KMS-11 (cell line): Measurements from ENCODE around the gene IRF6.

Experiments used
- H2AFZ ChIP-seq: fragments of 200-600 bp; sonication (generic); 2 replicates; pipeline ENCODE4 v1.6.1; 2016; ENCODE audit warnings: antibody characterized with exemption, mixed run types, low read depth
- H3K27ac ChIP-seq: fragments of 200-600 bp; sonication (generic); 2 replicates; pipeline ENCODE4 v1.6.1; 2016; ENCODE audit warnings: mild to moderate bottlenecking, mixed run types
- H3K27me3 ChIP-seq: fragments of 200-600 bp; sonication (generic); 2 replicates; pipeline ENCODE4 v1.6.1; 2017; ENCODE audit warnings: mild to moderate bottlenecking, low read depth, mixed run types, moderate library complexity; ENCODE audit not compliant: insufficient read depth
- H3K36me3 ChIP-seq: fragments of 200-600 bp; sonication (generic); 2 replicates; pipeline ENCODE4 v1.6.1; 2017; ENCODE audit warnings: mild to moderate bottlenecking, mixed run types; ENCODE audit not compliant: insufficient read depth
- H3K4me1 ChIP-seq: fragments of 200-600 bp; sonication (generic); 2 replicates; pipeline ENCODE4 v1.6.1; 2016; ENCODE audit warnings: mild to moderate bottlenecking, low read depth, mixed run types; ENCODE audit not compliant: poor library complexity, severe bottlenecking
- H3K4me2 ChIP-seq: fragments of 200-600 bp; sonication (generic); 2 replicates; pipeline ENCODE4 v1.7.0; 2016; ENCODE audit warnings: mild to moderate bottlenecking, mixed run types
- H3K4me3 ChIP-seq: fragments of 200-600 bp; sonication (generic); IDR thresholded peaks from 2 replicates; pipeline ENCODE4 v1.6.1; 2017; ENCODE audit warnings: low read depth, low read length, mixed read lengths; ENCODE audit not compliant: insufficient read depth
- H3K79me2 ChIP-seq: fragments of 200-600 bp; sonication (generic); 2 replicates; pipeline ENCODE4 v1.6.1; 2016; ENCODE audit warnings: low read depth, mixed run types; ENCODE audit not compliant: insufficient read depth
- H3K9ac ChIP-seq: fragments of 200-600 bp; sonication (generic); 2 replicates; pipeline ENCODE4 v1.6.1; 2016; ENCODE audit warnings: mild to moderate bottlenecking, mixed run types
- H4K20me1 ChIP-seq: fragments of 200-600 bp; sonication (generic); 2 replicates; pipeline ENCODE4 v1.6.1; 2016; ENCODE audit warnings: mild to moderate bottlenecking, mixed run types; ENCODE audit not compliant: insufficient read depth
- CTCF ChIP-seq: fragments of 200-600 bp; sonication (generic); conservative IDR thresholded peaks from 2 replicates; pipeline ENCODE4 v1.6.1; 2017; ENCODE audit warnings: low read depth, mild to moderate bottlenecking, antibody characterized with exemption, low read length, moderate library complexity, mixed read lengths

IRF6 gene

DNA sequence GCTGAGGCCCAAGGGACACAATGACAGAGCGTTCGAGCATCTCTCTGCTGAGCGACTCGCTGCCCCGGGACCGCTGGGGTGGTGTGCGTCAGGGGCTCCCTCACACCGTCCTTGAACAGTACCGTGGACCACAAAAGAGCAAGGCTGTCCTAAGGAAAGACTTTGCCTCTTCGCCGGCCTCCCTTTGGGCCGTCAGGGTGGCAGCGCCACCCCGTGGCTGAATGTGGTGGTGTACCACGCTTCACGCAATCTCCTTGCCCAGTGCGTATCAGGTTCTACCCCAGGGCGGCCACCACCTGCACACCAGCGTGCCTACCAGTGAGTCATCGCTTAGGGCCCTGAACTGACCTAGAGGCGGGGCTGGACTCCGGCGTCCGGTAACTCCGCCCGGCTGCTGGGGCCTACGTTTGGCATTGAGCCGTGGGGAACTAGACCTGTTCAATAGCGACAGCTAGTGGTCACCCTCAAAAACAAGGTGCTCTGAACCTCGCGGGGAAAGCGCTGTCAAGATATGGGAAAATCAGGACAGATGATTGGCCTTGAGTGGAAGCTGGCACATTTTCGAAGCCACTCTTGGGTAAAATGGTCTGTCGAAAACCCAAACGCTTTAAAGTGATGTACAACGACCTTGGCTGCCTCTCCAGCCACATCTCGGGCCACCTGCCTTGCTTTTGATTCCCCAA is 58.2 kb downstream of the IRF6 start:
- Histone ChIP-seq H3K27ac (no peak overlapping the region), H3K4me3 (no peak overlapping the region), H4K20me1 (no peaks in the 10 kb centered on the region), H3K9ac (no peak overlapping the region), H3K27me3 (no peaks in the 10 kb centered on the region), H2AFZ (peak overlapping the region; percentile 74), H3K4me2 (peak overlapping the region; percentile 37), H3K36me3 (no peaks in the 10 kb centered on the region), H3K79me2 (no peaks in the 10 kb centered on the region), H3K4me1 (peaks cover 50% of the 10 kb centered on the region)
- TF ChIP-seq CTCF, result peak; percentile 98

GRCh38 chr1:209746451-209747165 is 59.3 kb downstream of the IRF6 start:
- TF ChIP-seq CTCF, result no peak

GRCh38 chr1:209743145-209743482 is 62.8 kb downstream of the IRF6 start:
- no peak overlapping the region for H2AFZ ChIP-seq
- H4K20me1 ChIP-seq, result no peaks in the 10 kb centered on the region

More at GRCh38 chr1:209746451-209747165, 59.3 kb downstream of the IRF6 start:
- H3K27me3 ChIP-seq, result no peaks in the 10 kb centered on the region
- H4K20me1 ChIP-seq, result no peaks in the 10 kb centered on the region
- H3K9ac ChIP-seq, result no peak overlapping the region
- H3K36me3 ChIP-seq, result no peaks in the 10 kb centered on the region
- H3K27ac ChIP-seq, result no peak overlapping the region
- no peak overlapping the region for H2AFZ ChIP-seq
- H3K4me2 ChIP-seq, result no peak overlapping the region
- H3K4me3 ChIP-seq, result no peak overlapping the region
- no peaks in the 10 kb centered on the region for H3K79me2 ChIP-seq
- H3K4me1 ChIP-seq, result peaks cover 39% of the 10 kb centered on the region

GRCh38 chr1:209742409-209743144 is 63.4 kb downstream of the IRF6 start:
- Histone ChIP-seq H3K4me3 (no peak overlapping the region), H3K27ac (no peak overlapping the region), H4K20me1 (no peaks in the 10 kb centered on the region), H3K36me3 (no peaks in the 10 kb centered on the region), H3K4me1 (peaks cover 5% of the 10 kb centered on the region), H3K9ac (no peak overlapping the region), H3K79me2 (no peaks in the 10 kb centered on the region), H2AFZ (no peak overlapping the region), H3K4me2 (no peak overlapping the region), H3K27me3 (no peaks in the 10 kb centered on the region)
- no peak for TF ChIP-seq CTCF

More at GRCh38 chr1:209743145-209743482, 62.8 kb downstream of the IRF6 start:
- Histone ChIP-seq H3K27ac (no peak overlapping the region), H3K79me2 (no peaks in the 10 kb centered on the region), H3K4me1 (peaks cover 8% of the 10 kb centered on the region), H3K9ac (no peak overlapping the region), H3K4me3 (no peak overlapping the region), H3K27me3 (no peaks in the 10 kb centered on the region), H3K4me2 (no peak overlapping the region), H3K36me3 (no peaks in the 10 kb centered on the region)
- TF ChIP-seq CTCF, result no peak
